CD1c-positive myeloid dendritic cell (primary cell): Measurements from ENCODE around the gene NUP214.

Source experiments
- DNase-seq: peaks from one replicate; pipeline ENCODE4 v3.0.0-alpha.2; 2016; ENCODE audit errors: extremely low spot score

The NUP214 gene

DNA sequence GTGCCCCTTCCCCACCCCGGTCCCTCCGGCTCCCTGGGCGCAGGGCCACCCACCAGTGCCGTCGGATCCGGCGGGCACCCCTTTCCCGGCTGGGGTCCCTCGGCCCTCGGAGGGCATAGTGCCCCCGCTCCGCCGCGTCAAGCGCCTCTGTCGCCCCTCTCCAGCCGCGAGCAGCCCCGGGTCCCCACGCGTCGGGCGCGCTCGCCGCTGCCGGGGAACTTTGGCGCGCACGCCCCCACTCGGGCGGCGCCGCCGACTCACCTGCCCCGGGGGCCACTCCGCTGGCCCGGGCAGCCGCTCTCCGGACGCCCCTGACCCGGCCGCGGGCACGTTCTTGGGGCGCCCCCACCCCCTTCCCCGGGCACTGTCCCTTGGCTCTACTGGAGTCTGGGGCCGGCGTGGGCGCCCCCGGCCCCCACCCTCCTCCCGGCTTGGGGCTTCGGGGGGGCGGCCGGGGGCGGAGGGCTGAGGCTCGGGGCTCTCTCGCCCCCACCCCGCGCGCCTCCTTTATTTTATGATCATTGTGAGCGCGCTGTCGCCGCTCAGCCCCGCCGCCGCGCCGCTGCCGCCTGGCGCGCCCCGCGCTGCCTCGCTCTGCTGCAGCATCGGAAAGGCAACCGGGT lies 152.0 kb downstream of the NUP214 start:
- DNase-seq: peak; percentile 24

DNA sequence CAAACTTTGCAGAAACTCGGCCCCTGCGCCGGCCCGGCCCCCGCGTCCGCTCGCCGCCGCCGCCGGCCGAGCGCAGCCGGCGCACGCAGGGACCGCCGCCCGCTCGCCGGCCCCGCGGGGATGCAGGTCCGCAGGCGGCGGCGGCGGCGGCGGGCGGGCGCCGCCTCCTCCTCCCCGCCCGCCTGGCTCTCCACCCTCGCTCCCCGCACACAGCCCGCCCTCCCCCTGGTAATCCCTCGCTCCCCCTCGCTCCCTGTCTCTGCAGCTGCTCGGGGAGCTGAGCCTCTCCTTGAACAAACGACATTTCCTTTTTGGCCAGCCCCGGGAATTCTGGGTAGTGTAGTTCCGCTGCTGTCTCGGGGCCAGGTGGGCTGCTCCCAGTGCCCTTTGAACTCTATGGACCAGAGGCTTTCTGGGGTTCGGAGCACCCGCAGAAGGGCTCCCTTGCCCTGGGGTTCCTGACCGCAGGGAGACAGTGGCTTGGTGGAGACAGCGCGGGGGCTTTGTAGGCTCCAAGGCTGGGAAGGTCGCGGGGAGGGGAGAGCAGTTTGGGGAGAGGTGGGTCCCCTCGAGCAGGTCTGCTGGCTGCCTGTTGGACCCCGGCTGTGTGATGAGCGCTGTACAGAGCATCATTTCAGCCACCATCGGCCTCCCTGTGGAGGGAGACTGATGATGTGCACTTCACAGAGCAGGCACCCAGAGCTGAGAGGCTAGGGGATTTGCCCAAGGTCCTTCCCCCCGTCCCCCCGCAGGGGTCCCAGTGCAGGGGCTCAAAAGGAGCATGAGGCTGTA lies 152.7 kb downstream of the NUP214 start:
- DNase-seq: peak; percentile 69

DNA sequence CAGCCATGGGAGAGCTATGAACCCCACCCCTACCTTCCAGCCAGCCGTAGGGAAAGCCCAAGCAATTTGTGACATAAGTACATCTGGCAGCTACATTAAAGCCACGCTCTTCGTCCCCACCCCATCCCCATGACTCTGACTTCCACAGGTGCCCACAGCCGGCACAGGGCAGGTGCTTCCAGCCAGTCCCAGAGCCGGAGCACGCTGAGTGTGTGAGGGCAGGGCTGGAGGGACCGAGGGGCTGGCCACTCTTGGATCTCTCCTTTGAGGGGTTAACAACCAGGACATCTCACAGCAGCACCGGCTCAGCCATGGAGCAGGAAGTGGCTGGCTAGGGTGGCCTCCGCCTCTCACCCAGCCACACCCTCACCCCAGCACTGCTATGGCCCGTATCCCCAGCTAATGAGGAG lies 153.3 kb downstream of the NUP214 start:
- no peak for DNase-seq

DNA sequence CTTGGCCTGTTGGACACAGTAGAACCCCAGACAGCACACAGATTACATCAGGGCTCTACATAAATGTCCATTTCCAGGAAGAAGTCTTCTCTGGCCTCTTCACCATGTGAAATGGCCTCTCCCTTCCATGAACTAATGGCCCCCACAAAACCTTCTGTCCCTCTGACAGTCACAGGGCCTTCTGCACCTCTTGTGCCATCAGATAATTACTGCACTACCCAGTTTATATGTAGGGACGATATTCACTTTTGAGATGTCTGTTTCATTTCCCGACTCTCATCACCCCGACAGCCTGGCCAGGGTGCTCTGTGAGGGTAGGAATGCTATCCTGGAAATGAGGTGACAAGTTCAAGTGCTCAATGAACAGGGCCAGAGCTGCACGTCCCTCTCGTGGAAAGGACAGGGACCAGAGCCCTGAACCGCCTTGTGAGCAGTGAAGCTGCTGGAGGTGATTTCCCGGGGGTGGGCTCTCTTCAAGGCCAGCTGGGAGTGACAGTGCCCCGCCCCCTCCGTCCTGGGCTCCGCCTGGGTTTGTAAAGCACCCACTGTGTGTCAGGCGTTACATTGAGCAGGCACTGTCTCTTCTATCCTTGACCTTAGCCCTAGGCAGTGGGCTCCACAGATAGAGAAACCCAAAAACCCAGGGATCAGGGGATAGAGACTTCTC lies 153.9 kb downstream of the NUP214 start:
- DNase-seq: no peak

DNA sequence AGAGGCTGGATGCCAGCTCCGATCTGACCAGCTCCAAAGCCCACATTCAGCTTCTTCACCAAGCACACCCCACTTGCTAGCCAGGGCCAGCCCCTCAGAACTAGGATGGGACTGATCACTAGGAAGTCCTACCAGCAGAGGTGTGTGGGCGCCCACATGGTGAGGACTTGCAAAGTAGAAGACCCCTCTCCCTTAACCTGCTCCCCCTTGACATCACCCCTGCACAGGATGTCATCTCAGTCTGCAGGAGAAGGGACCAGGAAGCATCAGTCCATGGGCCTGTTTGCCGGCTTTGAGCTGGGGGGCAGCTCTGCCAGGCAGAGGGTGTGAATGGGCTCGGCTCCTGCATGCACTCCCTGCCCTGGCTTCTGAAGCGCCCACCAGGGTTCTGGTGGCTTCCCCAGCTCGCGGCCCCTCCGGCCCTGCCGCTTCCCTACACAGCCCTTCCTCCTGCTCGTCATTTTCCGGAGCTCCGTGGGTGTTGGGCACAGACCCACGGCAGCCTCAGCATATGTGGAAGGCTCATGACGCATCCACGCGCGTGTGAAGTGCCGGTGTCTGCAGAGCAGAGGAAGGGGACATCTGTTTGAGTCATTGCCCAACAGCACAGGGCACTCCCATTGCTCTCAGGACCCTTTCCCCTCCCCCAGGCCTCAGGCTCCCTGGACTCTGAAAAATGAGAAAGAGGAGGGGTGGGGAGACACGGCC lies 154.6 kb downstream of the NUP214 start:
- DNase-seq: peak; percentile 76

DNA sequence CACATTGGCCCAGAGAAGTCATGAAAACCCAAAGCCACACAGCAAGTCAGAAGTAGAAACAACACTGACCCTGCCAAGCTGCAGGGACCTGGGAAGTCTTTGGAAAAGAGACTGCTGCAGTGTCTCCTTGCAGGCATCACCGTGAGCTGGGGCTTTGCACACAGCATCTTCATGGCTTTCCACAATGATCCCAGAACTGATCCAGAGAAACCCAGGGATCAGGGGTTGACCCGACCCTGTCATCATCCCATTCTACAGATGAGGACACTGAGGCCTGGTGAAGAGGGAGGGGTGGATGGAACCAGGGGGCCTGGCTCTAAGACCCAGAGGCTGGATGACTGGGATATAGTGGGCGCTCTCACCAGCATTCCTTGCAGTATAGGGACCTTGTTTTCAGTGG lies 155.3 kb downstream of the NUP214 start:
- no peak for DNase-seq

DNA sequence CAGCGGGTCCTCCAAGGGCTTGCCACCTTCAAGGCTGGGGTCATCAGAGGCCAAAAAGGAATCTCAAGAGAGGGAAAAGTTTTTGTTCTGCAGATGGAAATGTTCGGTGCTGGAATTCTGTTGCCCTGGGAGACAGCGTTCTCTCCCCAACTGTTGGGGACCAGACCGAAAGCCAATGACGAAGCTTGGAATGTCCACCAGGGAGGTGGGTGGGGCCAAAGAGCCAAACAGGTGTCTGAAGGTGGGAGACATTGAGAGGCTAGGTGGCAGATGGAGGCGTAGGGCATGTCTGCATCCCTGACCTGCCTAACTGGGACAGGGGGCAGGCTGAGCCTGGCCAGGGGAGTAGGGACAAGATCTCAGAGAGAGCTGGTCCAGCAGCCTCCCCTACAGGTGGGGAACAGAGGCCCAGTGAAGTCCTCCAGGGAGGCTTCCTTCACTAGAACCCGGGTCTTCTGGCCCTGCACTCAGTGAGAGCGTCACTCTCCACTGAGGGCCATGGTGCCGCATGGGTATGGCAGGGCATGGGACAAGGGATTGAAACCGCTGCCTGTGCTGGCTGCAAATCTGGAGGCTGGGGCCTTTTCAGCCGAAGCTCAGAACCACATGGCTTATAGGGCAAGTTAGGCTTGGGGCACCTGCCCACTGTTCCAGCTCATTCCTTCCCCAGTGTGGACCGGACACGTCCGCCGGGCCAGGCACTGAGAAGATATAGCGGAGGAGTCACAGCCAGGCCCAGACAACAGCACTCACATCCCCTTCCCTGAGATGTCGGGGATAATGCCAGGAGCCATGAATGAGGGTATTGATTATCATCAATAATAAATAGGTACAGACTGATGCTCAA lies 156.0 kb downstream of the NUP214 start:
- no peak for DNase-seq

DNA sequence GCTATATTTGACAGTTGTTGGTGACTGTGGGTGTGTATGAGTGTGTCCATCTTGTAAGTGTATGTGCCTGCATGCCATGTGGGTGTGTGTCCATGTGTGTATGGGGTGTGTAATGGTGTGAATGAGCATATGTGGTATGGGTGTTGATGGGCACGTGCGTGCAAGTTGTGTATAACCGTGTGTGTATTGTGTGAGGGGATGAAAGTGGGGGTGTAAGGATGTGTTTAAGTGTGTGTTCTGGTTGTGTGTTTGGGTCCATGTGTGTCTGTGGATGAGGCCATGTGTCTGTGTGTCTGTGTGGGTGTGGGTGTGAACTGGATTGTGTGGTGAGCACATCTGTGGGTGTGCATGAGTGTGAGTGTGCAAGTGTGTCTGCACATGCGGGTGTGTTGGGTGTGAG lies 156.8 kb downstream of the NUP214 start:
- DNase-seq: no peak

DNA sequence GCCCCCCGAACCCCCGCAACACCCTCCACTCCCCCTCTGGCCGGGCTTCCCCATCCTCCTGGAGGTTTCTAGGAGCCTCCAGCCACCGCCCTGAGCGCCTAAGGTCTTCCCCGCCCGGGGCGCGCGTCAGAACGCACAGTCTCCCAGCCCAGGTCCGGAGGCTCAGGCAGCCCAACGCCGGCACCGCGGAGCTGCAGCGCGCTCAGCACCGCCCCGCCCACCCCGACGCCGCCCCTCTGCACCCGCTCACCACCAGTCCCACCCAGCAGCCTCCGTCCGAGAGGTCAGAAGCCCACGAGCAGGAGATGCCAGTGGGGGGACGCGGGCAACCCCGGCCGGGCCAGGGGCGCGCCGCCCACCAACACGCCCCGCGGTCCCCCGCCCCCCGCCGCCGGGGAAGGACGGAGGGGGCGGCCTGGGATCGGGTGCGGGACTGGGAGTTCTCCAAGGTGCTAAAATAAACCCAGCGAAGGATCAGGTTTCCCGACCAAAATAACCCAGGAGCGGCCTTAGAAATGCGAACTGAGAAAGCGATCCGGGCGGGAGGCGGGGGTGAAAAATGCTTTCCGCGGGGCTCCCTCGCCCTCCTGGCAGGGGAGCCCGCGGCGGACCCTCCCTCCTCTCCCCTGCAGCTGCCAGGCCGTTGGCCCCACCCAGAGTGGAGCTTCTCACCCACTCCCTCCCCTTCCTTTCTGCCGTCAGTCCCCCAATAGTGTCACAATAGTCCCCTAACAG lies 157.5 kb downstream of the NUP214 start:
- DNase-seq: peak; percentile 28
